ENCODE results near the gene KBTBD2. TPM values are rescaled to one million over a fixed set of nuclear protein-coding genes. Genes with fewer than 3 reads are reported as not detected.
A peak's percentile ranks its signal among the peaks of the same experiment; 100 is the strongest.
"Not testable (repeated sequence)": the region's sequence is repeated elsewhere in the genome, so short reads cannot be mapped to it uniquely, and the experiment has no call there.

KBTBD2 gene
- total RNA-seq, 1 experiment from 2014 or later: 29.6 TPM

DNA sequence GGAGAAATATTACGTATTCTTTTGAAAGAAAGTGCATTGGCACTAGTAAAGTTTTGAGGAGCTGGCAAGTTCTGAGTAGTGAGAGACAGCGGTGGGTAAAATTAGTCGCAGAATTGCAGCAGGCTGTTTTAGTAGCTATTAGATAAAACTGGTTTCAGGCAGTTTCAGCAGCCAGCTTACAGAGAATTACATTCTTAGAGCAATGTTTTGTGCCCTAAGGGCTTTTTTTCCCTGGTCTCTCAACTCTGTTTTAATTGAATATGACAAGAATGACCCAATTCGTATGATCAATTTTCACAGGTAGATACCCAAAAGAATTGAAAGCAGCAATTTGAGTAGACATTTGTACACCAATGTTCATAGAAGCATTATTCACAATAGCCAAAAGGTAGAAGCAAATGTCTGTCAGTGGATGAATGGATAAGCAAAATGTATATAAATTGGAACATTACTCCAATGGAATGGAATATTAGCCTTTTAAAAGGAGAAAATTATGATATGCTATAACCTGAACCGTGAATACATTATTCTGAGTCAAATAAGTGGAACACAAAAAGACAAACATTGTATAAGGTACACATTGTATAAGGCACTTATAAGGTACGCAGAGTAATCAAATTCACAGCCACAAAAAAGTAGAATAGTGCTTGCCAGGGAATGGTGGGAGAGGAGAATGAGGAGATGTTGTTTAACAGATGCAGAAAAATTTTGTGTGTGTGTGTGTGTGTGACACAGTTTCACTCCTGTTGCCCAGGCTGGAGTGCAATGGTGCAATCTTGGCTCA is 5.2 kb upstream of the KBTBD2 start:
- DNase-seq (ENCODE audit: low read depth): no peak
- in situ Hi-C loops (cut with HindIII; ENCODE audit: low pct_unique_long_range_greater_than_20kb, low sequenced_read_pairs): no loop called here

DNA sequence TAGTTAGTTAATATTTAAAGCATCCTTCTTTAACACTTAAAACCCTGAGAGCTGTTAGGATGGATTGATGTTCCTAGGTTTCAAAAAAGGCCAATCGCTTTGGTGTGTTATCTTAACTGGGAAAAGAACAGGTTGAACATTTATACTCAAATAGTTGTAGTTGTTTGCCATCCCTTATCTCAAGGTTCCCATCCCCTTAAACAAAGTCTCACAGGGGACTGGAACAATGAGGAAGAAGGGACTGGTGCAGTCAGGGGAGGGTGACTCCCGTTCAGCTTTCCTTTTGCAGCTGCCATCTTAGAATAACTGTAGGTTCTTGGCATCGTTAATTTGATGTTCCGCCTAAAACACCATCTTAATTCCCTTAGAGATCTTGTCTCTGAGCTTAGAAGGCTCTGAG is 2.6 kb upstream of the KBTBD2 start:
- DNase-seq (ENCODE audit: low read depth): no peak
- in situ Hi-C loops (cut with HindIII; ENCODE audit: low pct_unique_long_range_greater_than_20kb, low sequenced_read_pairs): no loop called here

DNA sequence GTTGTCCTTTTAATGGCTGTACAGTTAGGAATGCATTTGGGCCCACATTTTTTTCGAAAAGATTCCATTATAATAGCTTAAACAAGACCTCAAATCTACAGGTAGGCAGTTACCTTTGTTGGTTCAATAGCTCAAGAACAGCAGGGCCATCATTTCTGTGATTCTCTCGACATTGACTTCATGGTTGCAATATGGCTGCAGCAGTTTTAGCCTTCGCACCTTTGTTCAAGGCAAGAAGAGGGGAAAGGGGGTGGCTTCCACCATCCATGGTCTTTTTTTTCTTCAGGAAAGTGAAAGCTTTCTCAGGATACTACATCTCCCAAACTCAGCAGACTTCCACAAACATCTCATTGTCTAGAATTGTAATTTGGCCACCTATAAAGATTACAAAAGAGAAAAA is 2.2 kb upstream of the KBTBD2 start:
- DNase-seq (ENCODE audit: low read depth): no peak
- in situ Hi-C loops (cut with HindIII; ENCODE audit: low pct_unique_long_range_greater_than_20kb, low sequenced_read_pairs): no loop called here

DNA sequence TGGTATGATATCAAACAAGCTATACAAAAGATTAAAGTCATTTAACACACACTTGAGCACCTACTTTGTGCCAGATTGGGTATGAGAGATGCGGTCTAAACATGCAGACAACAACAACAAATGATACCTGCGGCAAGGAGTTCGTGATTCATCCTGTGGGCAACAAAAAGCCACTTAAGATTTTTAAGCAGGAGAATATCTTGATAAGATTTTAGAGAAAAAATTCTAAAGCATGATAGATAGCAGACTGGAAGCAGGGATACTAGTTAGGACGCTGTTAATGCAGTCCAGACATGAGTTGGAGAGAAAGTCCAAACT is 1.6 kb upstream of the KBTBD2 start:
- no peak for DNase-seq (ENCODE audit: low read depth)
- in situ Hi-C loops (cut with HindIII; ENCODE audit: low pct_unique_long_range_greater_than_20kb, low sequenced_read_pairs): no loop called here

DNA sequence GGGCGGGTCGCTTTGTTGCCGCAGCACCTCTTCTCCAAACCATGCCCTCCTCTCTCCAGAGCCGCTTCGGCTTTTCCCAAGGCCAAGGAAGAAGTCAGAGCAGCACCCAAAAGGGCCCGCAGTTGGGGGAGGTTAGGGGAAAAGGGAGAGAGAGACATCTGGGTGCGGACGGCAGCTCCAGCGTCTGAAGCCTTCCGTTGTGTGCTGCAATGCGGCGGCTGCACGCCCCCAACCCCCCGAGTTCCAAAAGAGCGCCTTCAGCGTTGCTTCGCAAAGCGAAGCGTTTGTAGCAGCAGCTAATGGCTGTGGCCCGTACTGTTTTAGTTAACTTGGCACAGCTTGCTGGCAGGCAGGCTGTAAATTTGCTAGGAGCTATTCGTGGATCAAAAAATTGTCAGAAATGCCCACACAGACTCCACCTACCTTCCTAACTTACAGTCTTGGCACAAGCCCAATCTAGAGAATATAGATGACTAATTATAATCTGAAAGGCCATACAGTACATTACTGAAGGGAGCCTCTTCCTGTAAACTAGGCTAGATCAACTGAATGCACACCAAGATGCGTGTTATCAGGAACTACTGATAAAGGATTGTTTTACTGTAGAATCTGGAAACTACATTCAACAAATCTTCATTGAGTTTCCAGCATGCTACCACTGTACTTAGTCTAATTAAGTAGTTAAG is 1.1 kb upstream of the KBTBD2 start:
- in situ Hi-C loops (cut with HindIII; ENCODE audit: low pct_unique_long_range_greater_than_20kb, low sequenced_read_pairs): no loop called here
- no peak for DNase-seq (ENCODE audit: low read depth)

DNA sequence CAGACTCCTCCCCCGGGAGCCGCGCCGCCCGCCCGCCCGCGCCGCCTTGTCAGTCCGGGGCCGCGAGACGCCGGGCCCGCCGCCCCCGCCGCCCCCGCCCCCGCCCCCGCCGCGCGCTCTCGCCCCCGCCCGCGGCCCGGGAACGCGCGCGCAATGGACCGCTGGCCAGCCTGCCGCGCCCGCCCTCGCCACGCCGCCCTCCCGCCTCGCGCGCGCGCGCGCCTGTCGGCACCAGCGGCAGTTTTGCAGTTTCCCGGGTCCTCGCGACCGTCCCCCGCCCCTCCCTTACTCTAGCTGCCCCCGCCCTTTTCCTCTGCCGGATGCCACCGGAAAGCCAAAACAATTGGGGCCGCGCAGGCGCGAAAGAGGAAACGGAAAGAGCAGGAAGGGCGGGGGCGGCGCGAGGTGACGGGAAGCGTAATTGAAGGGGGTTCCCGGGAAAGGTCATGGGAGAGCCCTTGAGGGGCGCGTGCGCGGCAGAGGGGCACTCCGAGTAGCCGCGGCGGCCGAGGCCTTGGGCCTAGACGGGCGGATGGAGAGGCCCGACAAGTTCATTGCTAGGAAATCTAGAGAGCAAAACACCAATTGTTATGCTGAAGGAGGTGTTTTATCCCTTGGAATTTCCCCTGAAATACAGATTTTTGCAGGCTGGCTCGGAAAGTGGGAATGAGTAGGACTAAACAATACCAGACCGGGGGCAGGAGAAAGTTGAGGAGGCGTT is 400 bp upstream of the KBTBD2 start:
- in situ Hi-C loops (cut with HindIII; ENCODE audit: low pct_unique_long_range_greater_than_20kb, low sequenced_read_pairs): no loop called here
- peak; percentile 95 for DNase-seq (ENCODE audit: low read depth)

DNA sequence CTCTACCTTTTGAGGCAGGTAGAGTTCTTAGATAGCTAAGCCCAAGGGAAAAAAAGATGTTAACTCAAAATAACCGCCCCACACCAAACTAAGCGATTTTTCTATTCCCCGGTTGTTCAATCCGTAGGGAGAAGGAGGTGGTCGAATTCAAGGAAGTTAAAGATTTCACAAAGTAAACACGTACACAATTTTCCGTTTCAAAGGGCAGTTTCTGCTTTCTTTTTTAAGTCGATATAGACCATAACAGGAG is 842 bp downstream of the KBTBD2 start:
- in situ Hi-C loops (cut with HindIII; ENCODE audit: low pct_unique_long_range_greater_than_20kb, low sequenced_read_pairs): no loop called here

DNA sequence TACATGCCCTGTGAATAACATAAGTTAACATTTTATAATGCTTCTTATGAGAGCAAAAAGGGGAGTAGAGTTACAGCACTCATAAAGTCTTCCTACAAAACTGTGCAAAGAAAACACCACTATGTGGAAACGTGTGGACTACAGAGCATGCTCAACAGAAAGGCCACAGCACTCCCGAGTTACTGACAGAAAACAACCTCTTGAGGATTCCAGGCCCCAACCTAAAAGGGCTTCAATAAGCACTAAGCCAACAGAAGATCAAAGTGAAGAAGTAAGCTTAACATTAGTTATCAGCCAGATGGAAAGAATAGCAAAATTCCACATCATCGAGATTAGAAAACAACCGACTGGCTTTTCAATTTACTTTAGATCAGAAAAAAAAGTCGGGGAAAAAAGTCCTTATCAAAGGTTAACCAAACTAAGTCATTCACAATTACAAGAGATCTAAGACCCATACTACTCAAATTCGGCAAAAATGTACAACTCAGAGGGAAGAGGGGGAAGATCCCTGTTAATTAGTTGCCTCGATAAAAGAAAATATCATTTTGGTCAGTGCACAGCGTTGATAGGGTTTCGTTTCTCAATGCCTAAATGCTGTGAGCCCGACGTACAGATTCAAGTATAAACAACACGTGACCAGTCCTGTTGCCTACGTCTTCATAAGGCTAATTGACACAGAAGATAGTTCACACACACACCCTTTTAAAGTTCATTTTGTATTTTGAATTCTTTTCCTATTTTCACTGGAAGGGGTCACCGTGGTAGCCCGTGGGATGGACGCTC is 1.4 kb downstream of the KBTBD2 start:
- no peak for DNase-seq (ENCODE audit: low read depth)
- in situ Hi-C loops (cut with HindIII; ENCODE audit: low pct_unique_long_range_greater_than_20kb, low sequenced_read_pairs): no loop called here

More for the DNA sequence above, 842 bp downstream of the KBTBD2 start:
- DNase-seq (ENCODE audit: low read depth): peak; percentile 56

DNA sequence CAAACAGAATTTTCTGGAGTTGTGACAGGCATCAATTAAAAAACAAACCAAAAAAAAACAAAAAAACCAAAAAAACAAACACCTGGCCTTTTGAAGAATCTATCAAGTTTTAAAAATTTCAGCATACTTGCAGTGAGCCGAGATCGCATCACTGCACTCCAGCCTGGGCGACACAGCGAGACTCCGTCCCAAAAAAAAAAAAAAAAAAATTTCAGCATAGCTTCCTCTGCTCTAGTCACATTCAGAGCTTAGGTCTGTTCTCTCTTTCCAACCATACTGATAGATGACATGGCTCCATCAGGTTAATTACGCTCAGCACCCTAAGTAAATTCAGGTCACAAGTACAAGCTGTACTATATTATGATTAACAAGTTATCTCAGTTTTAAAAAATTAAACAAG is 3.1 kb downstream of the KBTBD2 start:
- DNase-seq (ENCODE audit: low read depth): no peak
- in situ Hi-C loops (cut with HindIII; ENCODE audit: low pct_unique_long_range_greater_than_20kb, low sequenced_read_pairs): no loop called here

DNA sequence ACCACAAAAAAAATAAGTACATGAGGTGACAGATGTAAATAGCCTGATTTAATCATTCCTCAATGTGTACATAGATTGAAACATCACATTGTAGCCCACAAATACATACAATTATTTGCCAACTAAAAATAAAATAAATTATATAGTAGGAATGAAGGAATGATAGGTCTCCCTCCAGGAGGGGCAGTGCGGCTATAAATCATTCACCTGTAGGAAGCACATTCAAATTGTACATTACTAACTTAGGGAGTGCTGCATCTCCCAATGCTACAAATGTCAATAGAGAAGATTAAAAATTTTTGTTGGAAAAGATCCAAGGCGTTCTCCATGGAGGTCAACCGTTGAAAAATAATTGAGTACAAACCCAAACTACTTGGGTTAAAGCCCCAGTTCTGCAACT is 4.2 kb downstream of the KBTBD2 start:
- in situ Hi-C loops (cut with HindIII; ENCODE audit: low pct_unique_long_range_greater_than_20kb, low sequenced_read_pairs): no loop called here
- no peak for DNase-seq (ENCODE audit: low read depth)

DNA sequence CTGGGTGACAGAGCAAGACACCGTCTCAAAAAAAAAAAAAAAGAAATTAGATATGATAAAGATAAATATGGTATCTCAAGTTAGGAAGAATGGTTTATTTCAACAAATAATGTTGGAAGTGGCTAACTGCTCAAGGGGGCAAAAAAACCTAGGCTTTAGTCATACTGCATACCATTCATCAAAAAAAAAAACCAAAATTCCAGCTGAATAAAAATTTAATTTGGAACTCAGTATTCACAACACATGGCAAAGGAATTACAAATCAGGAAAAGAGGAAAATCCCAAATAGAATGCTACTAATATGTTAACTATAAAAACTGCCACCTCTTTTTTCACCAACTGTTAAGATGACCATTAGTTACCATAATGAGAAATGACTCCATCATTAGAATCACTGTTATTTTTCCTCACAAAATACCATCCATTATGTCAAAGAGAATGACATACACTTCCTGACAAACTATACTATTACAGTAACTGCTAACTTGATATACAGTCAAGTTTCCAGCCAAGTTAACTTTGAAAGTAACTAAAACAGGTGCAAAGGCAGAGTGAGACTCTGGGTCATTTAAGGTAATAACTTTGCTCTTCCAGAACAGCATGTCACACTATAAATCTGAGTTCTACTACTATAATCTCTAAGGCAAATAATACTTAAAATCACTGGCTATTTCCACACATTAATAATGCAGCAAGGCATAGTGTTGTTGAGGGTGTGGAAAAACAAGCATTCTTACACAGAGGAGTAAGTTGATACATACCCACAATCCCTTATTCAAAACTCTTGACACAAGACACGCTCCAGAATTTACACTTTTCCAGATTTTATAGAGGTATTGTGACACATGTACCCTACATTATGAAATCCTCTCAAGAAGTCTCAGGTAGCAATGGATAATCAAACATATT is 10.2 kb downstream of the KBTBD2 start:
- peak; percentile 38 for DNase-seq (ENCODE audit: low read depth)
- in situ Hi-C loops (cut with HindIII; ENCODE audit: low pct_unique_long_range_greater_than_20kb, low sequenced_read_pairs): no loop called here

DNA sequence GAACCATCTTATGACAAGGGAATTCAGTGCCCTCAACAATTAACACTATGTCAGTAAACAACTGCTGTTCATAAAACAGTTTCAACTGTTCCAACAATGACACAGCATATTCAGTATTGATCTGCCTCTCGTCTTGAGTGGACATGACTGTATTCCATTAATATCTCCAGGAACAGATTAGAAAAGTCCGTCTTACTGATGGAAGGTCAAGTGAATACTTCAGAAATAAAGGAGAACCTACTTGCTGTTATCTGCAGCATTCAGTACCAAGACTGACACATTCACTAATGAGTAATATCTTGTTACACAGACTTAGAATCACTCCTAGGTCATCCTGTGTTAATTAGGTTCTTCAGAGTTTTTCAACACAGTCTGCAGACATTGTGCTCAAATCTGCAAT is 12.1 kb downstream of the KBTBD2 start:
- peak; percentile 34 for DNase-seq (ENCODE audit: low read depth)
- in situ Hi-C loops (cut with HindIII; ENCODE audit: low pct_unique_long_range_greater_than_20kb, low sequenced_read_pairs): no loop called here

DNA sequence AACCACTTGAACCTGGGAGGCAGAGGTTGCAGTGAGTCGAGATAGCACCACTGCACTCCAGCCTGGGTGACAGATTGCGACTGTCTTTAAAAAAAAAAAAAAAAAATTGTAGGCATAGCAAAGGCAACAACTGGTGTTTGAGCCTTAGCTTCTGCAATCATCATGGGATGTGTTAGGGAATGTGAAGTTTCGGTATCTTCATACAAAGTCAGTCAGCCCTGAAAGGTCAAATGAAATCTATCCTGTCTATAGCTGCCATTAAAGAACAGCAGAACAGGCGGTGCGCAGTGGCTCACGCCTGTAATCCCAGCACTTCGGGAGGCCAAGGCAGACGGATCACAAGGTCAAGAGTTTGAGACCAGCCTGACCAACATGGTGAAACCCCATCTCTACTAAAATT is 13.5 kb downstream of the KBTBD2 start:
- in situ Hi-C loops (cut with HindIII; ENCODE audit: low pct_unique_long_range_greater_than_20kb, low sequenced_read_pairs); DNase-seq (ENCODE audit: low read depth): not testable (repeated sequence)

DNA sequence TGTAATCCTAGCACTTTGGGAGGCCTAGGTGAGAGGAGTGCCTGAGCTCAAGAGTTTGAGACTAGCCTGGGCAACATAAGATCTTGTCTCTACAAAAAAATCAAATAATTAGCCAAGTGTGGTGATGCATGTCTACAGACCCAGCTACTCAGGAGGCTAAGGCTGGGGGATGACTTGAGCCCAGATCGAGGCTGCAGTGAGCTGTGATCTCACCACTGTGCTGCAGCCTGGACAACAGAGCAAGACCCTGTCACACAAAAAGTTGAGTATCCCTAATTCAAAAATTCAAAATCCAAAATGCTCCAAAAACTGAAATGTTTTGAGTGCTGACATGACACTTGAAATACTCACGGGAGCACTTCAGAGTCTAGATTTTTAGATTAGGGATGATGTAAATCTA is 19.1 kb downstream of the KBTBD2 start:
- DNase-seq (ENCODE audit: low read depth): no peak
- in situ Hi-C loops (cut with HindIII; ENCODE audit: low pct_unique_long_range_greater_than_20kb, low sequenced_read_pairs): no loop called here

DNA sequence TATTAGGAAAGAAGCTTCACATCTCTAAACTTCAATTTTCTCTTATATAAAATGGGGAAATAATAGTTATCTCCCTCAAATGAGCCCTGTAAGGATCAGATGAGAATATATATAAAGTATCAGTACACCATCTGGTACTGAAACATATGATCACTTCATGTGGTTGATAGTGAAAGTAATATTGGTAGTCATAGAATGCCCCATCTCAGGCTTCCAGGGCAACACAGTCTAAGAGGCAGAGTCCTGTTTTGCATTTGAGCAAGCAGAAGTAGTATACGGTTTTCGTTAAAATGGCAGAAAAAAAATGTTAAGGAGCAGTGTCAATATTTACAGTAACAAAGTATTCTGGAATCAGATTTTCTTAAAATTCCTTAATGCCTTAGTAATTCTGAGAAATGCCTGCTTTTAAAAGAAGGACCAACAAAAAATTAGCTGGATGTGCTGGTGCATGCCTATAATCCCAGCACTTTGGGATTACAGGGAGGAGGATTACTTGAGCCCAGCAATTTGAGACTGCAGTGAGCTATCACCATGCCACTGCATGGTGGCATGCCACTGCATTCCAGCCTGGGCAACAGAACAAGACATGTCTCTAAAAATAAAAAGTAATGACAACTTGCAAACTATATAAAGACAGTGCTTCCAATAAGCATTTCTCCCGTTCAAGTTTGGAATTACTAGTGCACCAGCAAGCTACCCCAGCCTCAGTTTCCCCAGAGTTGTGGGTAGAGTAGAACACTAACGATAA is 19.8 kb downstream of the KBTBD2 start:
- DNase-seq (ENCODE audit: low read depth): no peak
- in situ Hi-C loops (cut with HindIII; ENCODE audit: low pct_unique_long_range_greater_than_20kb, low sequenced_read_pairs): no loop called here

DNA sequence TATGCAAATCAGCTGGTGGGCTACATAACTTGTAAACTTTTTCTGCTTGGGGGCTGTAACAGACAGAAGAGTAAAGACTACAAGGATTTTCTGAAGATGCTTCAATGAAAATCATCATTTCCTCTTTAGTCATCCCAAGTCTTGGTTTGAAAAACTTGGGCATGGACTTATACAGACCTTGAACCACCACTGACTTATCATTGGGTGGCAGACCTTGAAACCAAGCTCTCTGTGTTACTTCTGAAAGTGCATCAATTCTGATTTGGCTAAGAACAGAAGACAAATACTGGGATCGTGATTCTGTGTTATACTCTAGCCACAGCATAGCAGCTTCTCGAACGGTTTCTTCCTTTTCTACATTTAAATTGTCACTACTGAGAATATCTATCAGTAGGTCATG is 21.3 kb downstream of the KBTBD2 start:
- DNase-seq (ENCODE audit: low read depth): no peak
- in situ Hi-C loops (cut with HindIII; ENCODE audit: low pct_unique_long_range_greater_than_20kb, low sequenced_read_pairs): no loop called here

DNA sequence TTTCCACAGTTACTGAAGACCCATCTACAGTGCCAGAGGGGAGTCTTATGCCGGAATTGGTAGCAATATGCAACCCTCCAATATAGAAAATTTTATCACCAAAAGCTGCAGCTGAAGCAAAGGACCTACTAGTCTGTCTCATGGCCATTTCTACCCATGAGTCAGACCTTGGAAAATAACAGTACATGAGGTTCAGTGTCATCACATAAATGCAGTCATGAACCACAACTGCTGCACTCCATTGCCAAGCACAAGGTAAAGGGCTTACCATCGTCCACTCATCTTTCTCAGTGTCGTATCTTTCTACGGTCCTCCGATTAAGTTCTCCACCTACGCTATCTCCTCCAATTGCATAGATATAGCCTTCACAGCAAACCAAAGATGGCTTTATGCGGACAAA is 21.8 kb downstream of the KBTBD2 start:
- in situ Hi-C loops (cut with HindIII; ENCODE audit: low pct_unique_long_range_greater_than_20kb, low sequenced_read_pairs): no loop called here

More for the DNA sequence above, 21.8 kb downstream of the KBTBD2 start:
- DNase-seq (ENCODE audit: low read depth): no peak

Measured in Caki2 (cell line).